ENCODE results near the gene SLC39A10. TPM values are rescaled to one million over a fixed set of nuclear protein-coding genes. Genes with fewer than 3 reads are reported as not detected.

The SLC39A10 gene
- total RNA-seq, 2 experiments from 2014 or later, result 49.0 to 50.9 TPM

GRCh38 chr2:195769975-195770374 is 112.9 kb downstream of the SLC39A10 start:
- no peaks in the 10 kb centered on the region for H3K4me1 Mint-ChIP-seq (ENCODE audit: low read depth)
- POLR2A ChIA-PET, result no interaction called here
- ATAC-seq (no peak), DNase-seq (no peak)
- H3K36me3 Mint-ChIP-seq (ENCODE audit: low read depth), result no peaks in the 10 kb centered on the region
- H3K9me3 Mint-ChIP-seq (ENCODE audit: insufficient read depth), result no peaks in the 10 kb centered on the region
- no peaks in the 10 kb centered on the region for H3K27me3 Mint-ChIP-seq (ENCODE audit: low read depth)
- no peak overlapping the region for H3K4me3 Mint-ChIP-seq
- no peak overlapping the region for H3K27ac Mint-ChIP-seq
- CTCF ChIA-PET, result no interaction called here

GRCh38 chr2:195779491-195779890 is 122.5 kb downstream of the SLC39A10 start:
- no peak for DNase-seq
- no peaks in the 10 kb centered on the region for H3K4me1 Mint-ChIP-seq (ENCODE audit: low read depth)
- ChIA-PET CTCF (no interaction called here), POLR2A (no interaction called here)
- no peaks in the 10 kb centered on the region for H3K9me3 Mint-ChIP-seq (ENCODE audit: insufficient read depth)
- H3K27ac Mint-ChIP-seq, result no peak overlapping the region
- H3K4me3 Mint-ChIP-seq, result no peak overlapping the region
- no peaks in the 10 kb centered on the region for H3K36me3 Mint-ChIP-seq (ENCODE audit: low read depth)
- ATAC-seq, result no peak
- H3K27me3 Mint-ChIP-seq (ENCODE audit: low read depth), result no peaks in the 10 kb centered on the region

- Mint-ChIP-seq H3K9me3 (ENCODE audit: insufficient read depth) (no peaks in the 10 kb centered on the region), H3K4me3 (no peak overlapping the region), H3K36me3 (ENCODE audit: low read depth) (no peaks in the 10 kb centered on the region), H3K27ac (no peak overlapping the region), H3K4me1 (ENCODE audit: low read depth) (no peaks in the 10 kb centered on the region), H3K27me3 (ENCODE audit: low read depth) (no peaks in the 10 kb centered on the region)
- ATAC-seq (no peak), DNase-seq (no peak)
- ChIA-PET POLR2A (no interaction called here), CTCF (interaction anchor here (0.7 kb wide), 1 partner anchor 448 kb away, joined by 3 read pairs; no protein-coding TSS in a partner anchor)
Measured at GRCh38 chr2:195782156-195782555, 125.1 kb downstream of the SLC39A10 start.
